HG03108 (cell line): ENCODE data around the gene SGPL1.
"Not testable (repeated sequence)": the region's sequence is repeated elsewhere in the genome, so short reads cannot be mapped to it uniquely, and the experiment has no call there.

Experiments
- ATAC-seq: cut with Tn5 transposase; IDR thresholded peaks from one replicate; pipeline ENCODE4 v1.9.1; 2021; ENCODE audit warnings: moderate library complexity; ENCODE audit not compliant: unreplicated experiment

The SGPL1 gene

GRCh38 chr10:70917226-70917625 lies 101.5 kb downstream of the SGPL1 start:
- ATAC-seq: no peak

DNA sequence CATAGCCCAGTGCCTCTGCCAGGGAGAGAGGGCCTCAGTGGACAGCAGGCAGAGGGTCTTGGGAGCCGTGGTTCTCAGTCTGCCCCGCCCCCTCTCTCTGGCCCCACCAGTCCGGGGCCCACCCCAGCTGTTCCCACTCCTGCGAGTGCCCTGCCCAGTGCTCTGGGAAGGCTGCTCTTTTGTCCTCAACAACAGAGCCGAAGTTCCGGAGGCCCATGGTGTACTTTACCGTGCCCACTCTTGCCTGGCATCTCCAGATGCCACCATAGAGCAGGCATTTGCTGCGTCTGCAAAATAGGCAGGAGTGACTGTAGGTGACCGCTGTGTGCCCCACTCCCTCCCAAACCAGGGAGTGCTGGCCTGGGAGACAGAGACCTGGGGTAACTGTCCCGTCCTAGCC lies 101.9 kb downstream of the SGPL1 start:
- ATAC-seq: no peak

DNA sequence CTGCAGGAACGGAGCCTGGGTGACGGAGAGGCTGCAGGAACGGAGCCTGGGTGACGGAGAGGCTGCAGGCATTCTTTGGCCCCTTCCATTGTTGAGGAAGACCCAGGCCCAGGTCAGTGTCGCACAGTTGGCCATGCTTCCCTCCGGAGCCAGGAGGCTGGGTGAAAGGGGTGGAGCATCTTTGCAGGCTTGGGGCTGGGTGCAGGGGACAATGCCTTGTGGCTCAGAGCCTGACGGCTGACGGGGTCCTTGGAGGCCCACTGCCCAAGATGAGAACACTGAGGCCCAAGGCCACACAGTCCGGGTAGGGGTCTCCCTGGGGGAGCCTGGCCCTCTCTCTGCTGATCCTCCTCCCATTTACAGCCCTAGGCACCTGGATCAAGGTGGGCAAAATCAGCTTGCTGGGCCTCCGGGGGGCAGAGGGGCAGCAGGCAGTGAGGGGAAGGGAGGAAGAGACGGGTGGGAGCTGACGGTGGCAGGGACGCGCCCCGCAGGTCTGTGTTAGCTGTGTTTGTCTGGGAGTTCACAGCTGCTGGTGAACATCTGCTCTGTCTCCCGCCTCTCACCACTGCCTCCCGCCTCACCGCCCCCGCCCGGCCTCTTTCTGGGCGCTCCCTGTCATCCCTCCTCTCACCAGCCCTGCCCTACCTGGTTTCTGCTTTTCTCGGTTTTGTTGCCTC lies 103.2 kb downstream of the SGPL1 start:
- no peak for ATAC-seq

- ATAC-seq: not testable (repeated sequence)
Observed at GRCh38 chr10:70919906-70920305, 104.2 kb downstream of the SGPL1 start.

DNA sequence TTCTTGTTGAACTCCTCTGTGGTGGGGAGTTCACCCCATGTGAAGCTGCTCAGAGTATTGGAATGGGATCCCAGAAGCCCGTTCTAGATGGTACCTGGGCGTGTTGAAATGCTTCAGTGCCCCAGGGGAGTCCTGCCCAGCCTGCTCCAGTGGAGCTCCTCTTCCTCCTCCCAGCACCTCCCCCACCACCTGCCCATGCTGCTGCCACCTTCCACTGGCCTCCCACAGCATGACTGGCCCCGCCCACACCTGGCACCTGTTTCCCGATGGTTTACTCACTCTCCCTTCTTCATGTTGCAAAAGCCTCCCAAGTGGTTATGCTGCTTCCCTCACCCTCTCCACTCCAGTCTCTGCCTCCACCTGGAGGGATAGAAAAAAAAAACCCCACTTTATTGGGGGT lies 104.8 kb downstream of the SGPL1 start:
- no peak for ATAC-seq

DNA sequence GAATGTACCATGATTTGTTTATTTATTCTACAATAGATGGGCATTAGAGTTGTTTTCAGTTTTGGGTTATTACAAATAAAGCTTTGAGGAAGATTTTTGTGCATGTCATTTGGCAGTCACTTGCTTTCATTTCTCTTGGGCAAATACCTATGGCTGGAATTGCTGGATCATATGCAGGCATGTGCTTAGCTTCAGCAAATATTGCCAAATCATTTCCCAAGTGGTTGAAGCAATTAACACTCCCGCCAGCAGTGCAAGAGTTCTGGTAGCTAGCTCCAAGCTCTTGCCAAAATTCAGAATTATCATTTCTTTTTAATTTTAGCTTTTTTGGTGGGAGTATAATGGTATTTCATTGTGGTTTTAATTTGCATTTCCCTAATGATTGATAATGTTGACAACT lies 105.5 kb downstream of the SGPL1 start:
- ATAC-seq: no peak

DNA sequence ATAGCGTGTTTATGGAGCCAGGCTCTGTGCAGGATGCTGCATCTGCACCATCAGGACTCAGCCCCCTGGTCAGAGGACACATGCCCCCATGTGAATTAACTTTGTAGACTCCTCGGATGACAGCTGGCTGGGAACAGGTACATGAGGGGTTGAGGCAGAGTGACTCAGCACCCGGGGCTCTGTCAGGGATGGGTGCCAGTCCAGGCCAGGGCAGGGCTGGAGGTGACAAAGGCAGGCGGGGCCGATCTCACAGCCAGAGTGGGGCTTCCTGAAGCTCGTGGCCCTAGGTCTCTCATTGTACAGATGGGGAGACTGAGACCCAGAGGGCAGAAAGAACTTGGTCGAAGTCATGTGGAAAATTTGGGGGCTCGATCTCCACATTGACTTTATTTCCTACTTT lies 107.9 kb downstream of the SGPL1 start:
- no peak for ATAC-seq

- no peak for ATAC-seq
Observed at GRCh38 chr10:70925377-70926225, 109.9 kb downstream of the SGPL1 start.

- no peak for ATAC-seq
Observed at GRCh38 chr10:70926226-70927000, 110.7 kb downstream of the SGPL1 start.

- no peak for ATAC-seq
Observed at GRCh38 chr10:70927189-70927943, 111.6 kb downstream of the SGPL1 start.

- ATAC-seq: no peak
Observed at GRCh38 chr10:70928140-70928539, 112.4 kb downstream of the SGPL1 start.

GRCh38 chr10:70930263-70931000 lies 114.7 kb downstream of the SGPL1 start:
- no peak for ATAC-seq
